ENCODE results near the gene JAZF1. TPM values are rescaled to one million over a fixed set of nuclear protein-coding genes. Genes with fewer than 3 reads are reported as not detected.

JAZF1 gene
- total and polyA plus RNA-seq, 3 donors from 2014 or later = 38.5 to 51.0 (median 46.4) TPM

DNA sequence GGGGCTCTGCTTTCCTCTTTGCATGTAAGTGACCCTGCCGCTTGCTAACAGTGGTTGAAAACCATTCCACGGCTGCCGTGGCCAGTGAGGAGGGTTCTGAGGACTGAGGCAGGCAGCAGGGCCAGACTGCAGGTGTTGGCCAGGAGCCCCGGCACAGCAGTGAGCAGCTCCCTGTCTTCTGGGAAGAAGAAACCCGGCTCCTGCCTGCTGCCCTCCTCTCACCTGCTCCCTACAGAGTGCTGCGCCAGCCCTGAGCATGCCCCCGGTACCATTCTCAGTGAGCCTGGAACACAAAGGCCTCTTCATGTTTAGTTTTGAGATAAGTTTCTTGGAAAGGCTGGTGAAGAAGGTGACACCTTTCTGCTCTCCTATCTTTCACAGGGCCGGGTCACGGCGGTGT is 240.7 kb downstream of the JAZF1 start:
- Histone ChIP-seq H3K36me3 (ENCODE audit: low read depth, missing control alignments) (no peaks in the 10 kb centered on the region), H3K9me3 (no peaks in the 10 kb centered on the region), H3K27me3 (no peaks in the 10 kb centered on the region), H3K4me3 (no peak overlapping the region), H3K4me1 (no peaks in the 10 kb centered on the region), H3K27ac (no peak overlapping the region)
- 89 to 92% methylated on average over 6 to 10 of the region's 10 CpGs for WGBS, 2 donors
- intact Hi-C loops (cut with DNase I; ENCODE audit: low total_unique reads) = loop anchor here (10.0 kb wide), 1 partner anchor 745 kb away; no protein-coding TSS in a partner anchor
- TF ChIP-seq, protein P1, sequence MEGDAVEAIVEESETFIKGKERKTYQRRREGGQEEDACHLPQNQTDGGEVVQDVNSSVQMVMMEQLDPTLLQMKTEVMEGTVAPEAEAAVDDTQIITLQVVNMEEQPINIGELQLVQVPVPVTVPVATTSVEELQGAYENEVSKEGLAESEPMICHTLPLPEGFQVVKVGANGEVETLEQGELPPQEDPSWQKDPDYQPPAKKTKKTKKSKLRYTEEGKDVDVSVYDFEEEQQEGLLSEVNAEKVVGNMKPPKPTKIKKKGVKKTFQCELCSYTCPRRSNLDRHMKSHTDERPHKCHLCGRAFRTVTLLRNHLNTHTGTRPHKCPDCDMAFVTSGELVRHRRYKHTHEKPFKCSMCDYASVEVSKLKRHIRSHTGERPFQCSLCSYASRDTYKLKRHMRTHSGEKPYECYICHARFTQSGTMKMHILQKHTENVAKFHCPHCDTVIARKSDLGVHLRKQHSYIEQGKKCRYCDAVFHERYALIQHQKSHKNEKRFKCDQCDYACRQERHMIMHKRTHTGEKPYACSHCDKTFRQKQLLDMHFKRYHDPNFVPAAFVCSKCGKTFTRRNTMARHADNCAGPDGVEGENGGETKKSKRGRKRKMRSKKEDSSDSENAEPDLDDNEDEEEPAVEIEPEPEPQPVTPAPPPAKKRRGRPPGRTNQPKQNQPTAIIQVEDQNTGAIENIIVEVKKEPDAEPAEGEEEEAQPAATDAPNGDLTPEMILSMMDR (IDR thresholded peaks at IDR 0.05) = no peak
- no peak for TF ChIP-seq POLR2A (IDR thresholded peaks at IDR 0.05)
- no peak for DNase-seq

- H3K9me3 ChIP-seq = no peaks in the 10 kb centered on the region
- no peaks in the 10 kb centered on the region for H3K4me1 ChIP-seq
- DNase-seq = no peak
- intact Hi-C loops (cut with DNase I; ENCODE audit: low total_unique reads) = loop anchor here (10.0 kb wide), 1 partner anchor 742 kb away; no protein-coding TSS in a partner anchor
- no peaks in the 10 kb centered on the region for H3K27me3 ChIP-seq
- H3K36me3 ChIP-seq (ENCODE audit: low read depth, missing control alignments) = no peaks in the 10 kb centered on the region
- no peak overlapping the region for H3K4me3 ChIP-seq
- TF ChIP-seq POLR2A (IDR thresholded peaks at IDR 0.05) = no peak
- TF ChIP-seq, protein P1 (IDR thresholded peaks at IDR 0.05) = no peak
- no peak overlapping the region for H3K27ac ChIP-seq
Observed at GRCh38 chr7:27936768-27937102, 243.9 kb downstream of the JAZF1 start.

GRCh38 chr7:27936047-27936767 is 244.4 kb downstream of the JAZF1 start:
- 72 to 81% methylated on average over 6 of the region's 6 CpGs for whole genome bisulfite sequencing, 2 donors
- H3K4me3 ChIP-seq = no peak overlapping the region
- no peaks in the 10 kb centered on the region for H3K36me3 ChIP-seq (ENCODE audit: low read depth, missing control alignments)
- H3K9me3 ChIP-seq = no peaks in the 10 kb centered on the region
- H3K27ac ChIP-seq = no peak overlapping the region
- H3K4me1 ChIP-seq = no peaks in the 10 kb centered on the region
- intact Hi-C loops (cut with DNase I; ENCODE audit: low total_unique reads) = loop anchor here (10.0 kb wide), 1 partner anchor 741 kb away; no protein-coding TSS in a partner anchor
- no peak for DNase-seq
- no peak for TF ChIP-seq POLR2A (IDR thresholded peaks at IDR 0.05)
- TF ChIP-seq, protein P1 (IDR thresholded peaks at IDR 0.05) = no peak
- H3K27me3 ChIP-seq = no peaks in the 10 kb centered on the region

DNA sequence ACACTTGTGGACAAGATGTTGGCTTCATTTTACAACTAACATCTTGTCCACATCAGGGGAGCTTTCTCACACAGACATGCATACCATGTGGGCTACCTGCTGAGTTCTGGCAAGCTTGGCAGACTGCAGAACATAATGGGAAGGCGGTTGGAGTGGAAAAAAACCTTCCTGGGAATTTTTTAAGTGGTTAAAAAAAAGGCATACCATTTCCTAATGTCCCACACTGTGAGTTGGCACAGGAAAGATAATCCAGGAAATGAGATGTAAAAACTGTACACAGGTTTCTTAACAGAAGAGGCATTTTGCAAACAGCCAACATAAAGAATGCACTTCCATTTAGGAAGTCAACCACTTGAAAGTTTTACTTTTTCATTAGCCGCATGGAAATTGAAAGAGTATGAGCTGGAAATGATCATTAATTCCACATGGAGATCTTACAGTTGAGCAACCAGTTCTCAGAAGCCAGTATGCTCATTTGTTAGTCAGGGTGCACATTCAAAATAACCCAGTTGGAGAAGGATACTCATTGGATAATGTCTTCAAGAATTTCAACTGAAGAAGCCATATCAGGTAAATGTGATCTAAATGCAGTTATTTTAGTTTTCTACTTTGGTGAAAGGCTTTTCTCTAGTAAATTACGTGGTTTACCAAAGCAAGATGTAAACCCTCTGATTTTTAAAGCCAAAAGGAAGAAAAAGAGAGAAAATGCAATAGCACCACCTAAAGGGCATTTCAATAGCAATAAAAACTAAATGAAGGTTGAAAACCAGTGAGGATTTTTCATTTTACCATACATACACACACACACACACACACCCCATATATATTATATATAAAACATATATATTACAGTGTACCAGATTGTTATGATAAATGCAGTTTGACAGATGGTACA is 246.7 kb downstream of the JAZF1 start:
- 88 to 90% methylated on average over 3 of the region's 3 CpGs for WGBS, 2 donors
- intact Hi-C loops (cut with DNase I; ENCODE audit: low total_unique reads) = loop anchor here (10.0 kb wide), 1 partner anchor 739 kb away; no protein-coding TSS in a partner anchor

More for the DNA sequence above, 246.7 kb downstream of the JAZF1 start:
- Histone ChIP-seq H3K9me3 (no peaks in the 10 kb centered on the region), H3K27me3 (no peaks in the 10 kb centered on the region), H3K4me1 (no peaks in the 10 kb centered on the region), H3K4me3 (no peak overlapping the region), H3K36me3 (ENCODE audit: low read depth, missing control alignments) (no peaks in the 10 kb centered on the region), H3K27ac (no peak overlapping the region)
- TF ChIP-seq POLR2A (IDR thresholded peaks at IDR 0.05) = no peak
- TF ChIP-seq, protein P1 (IDR thresholded peaks at IDR 0.05) = no peak
- no peak for DNase-seq

Measured in testis (tissue), 3 donors.